GM21529 (cell line): ENCODE measurements around the gene CPNE2.

Experiments
- ATAC-seq: cut with Tn5 transposase; IDR thresholded peaks from one replicate; pipeline ENCODE4 v1.9.1; 2021; ENCODE audit not compliant: unreplicated experiment

CPNE2 gene

GRCh38 chr16:57143149-57143921, 51.0 kb downstream of the CPNE2 start:
- ATAC-seq, result no peak

- ATAC-seq, result no peak
Observed at GRCh38 chr16:57144027-57144426, 51.6 kb downstream of the CPNE2 start.

GRCh38 chr16:57145046-57146021, 53.0 kb downstream of the CPNE2 start:
- ATAC-seq, result no peak

GRCh38 chr16:57146040-57146647, 53.8 kb downstream of the CPNE2 start:
- ATAC-seq, result no peak

GRCh38 chr16:57146735-57147134, 54.4 kb downstream of the CPNE2 start:
- no peak for ATAC-seq

GRCh38 chr16:57147381-57148221, 55.2 kb downstream of the CPNE2 start:
- ATAC-seq, result no peak

GRCh38 chr16:57148481-57148880, 56.1 kb downstream of the CPNE2 start:
- no peak for ATAC-seq

GRCh38 chr16:57149391-57149790, 57.0 kb downstream of the CPNE2 start:
- ATAC-seq, result no peak

- no peak for ATAC-seq
Observed at GRCh38 chr16:57150682-57151330, 58.4 kb downstream of the CPNE2 start.

- no peak for ATAC-seq
Observed at GRCh38 chr16:57151369-57151768, 59.0 kb downstream of the CPNE2 start.

GRCh38 chr16:57152096-57153093, 60.0 kb downstream of the CPNE2 start:
- no peak for ATAC-seq

GRCh38 chr16:57153841-57154240, 61.5 kb downstream of the CPNE2 start:
- no peak for ATAC-seq

GRCh38 chr16:57155702-57156350, 63.4 kb downstream of the CPNE2 start:
- no peak for ATAC-seq

- no peak for ATAC-seq
Observed at GRCh38 chr16:57156351-57156703, 63.9 kb downstream of the CPNE2 start.

GRCh38 chr16:57157533-57157932, 65.2 kb downstream of the CPNE2 start:
- no peak for ATAC-seq

GRCh38 chr16:57159447-57159846, 67.1 kb downstream of the CPNE2 start:
- no peak for ATAC-seq

GRCh38 chr16:57163842-57164241, 71.5 kb downstream of the CPNE2 start:
- no peak for ATAC-seq

GRCh38 chr16:57165483-57165882, 73.1 kb downstream of the CPNE2 start:
- ATAC-seq, result no peak
